ENCODE data around the gene EVA1C. TPM values are rescaled to one million over a fixed set of nuclear protein-coding genes. Genes with fewer than 3 reads are reported as not detected.

The EVA1C gene
- total and polyA plus RNA-seq, 2 donors (not counting 1 experiment from before 2014, with no cell fraction given): 0.84 to 1.6 TPM

GRCh38 chr21:32447224-32447623 lies 34.7 kb downstream of the EVA1C start:
- intact Hi-C loops (cut with micrococcal nuclease): no loop called here
- ChIA-PET POLR2A (no interaction called here), CTCF (no interaction called here)
- H3K79me2 ChIP-seq (ENCODE audit: control insufficient read depth, insufficient read depth, low read length): no peaks in the 10 kb centered on the region
- no peak overlapping the region for H3K4me2 ChIP-seq (replicated peaks; ENCODE audit: low read depth, low read length, poor library complexity, severe bottlenecking)
- Mint-ChIP-seq H3K27ac (no peak overlapping the region), H3K4me3 (no peak overlapping the region), H3K4me1 (no peaks in the 10 kb centered on the region), H3K9me3 (ENCODE audit: insufficient read depth) (peaks cover 4% of the 10 kb centered on the region), H3K27me3 (no peaks in the 10 kb centered on the region)
- peaks cover 0 to 9% (median 1%) of the 10 kb centered on the region in 3 donors for H3K9me3 ChIP-seq (ENCODE audit: control extremely low read depth in 1 of 3, control insufficient read depth in 2 of 3, insufficient read depth in 1 of 3, low read length in 2 of 3)
- ATAC-seq (ENCODE audit: low read depth) (no peak), DNase-seq (no peak)
- H3K27me3 ChIP-seq (replicated peaks in 1 of 4; ENCODE audit: control extremely low read depth in 1 of 4, control insufficient read depth in 3 of 4, insufficient read depth in 4 of 4, low read length in 3 of 4): no peaks in the 10 kb centered on the region
- no peak for TF ChIP-seq EZH2 (IDR thresholded peaks at IDR 0.05; ENCODE audit: borderline replicate concordance, insufficient read depth, low read depth, low read length, poor library complexity, severe bottlenecking)
- no peak for TF ChIP-seq CTCF (IDR thresholded peaks at IDR 0.05)
- no peak overlapping the region for H3K9ac ChIP-seq (ENCODE audit: low read length)
- H3K36me3 ChIP-seq (replicated peaks in 1 of 2; ENCODE audit: control extremely low read depth in 1 of 2, control insufficient read depth in 1 of 2, extremely low read depth in 1 of 2, insufficient read depth in 2 of 2, low read length in 1 of 2): no peaks in the 10 kb centered on the region
- 92% methylated on average over 2 of the region's 5 CpGs for WGBS (ENCODE audit: insufficient coverage)
- H3K4me3 ChIP-seq (ENCODE audit: control extremely low read depth in 1 of 5, extremely low read depth in 1 of 5, insufficient read depth in 1 of 5, low read depth in 2 of 5, low read length in 4 of 5): no peak overlapping the region
- H4K20me1 ChIP-seq (ENCODE audit: control insufficient read depth, insufficient read depth, low read length, poor library complexity, severe bottlenecking): no peaks in the 10 kb centered on the region
- no peak overlapping the region for H3K27ac ChIP-seq (ENCODE audit: low read length in 2 of 2)
- no peaks in the 10 kb centered on the region for H3K4me1 ChIP-seq (ENCODE audit: control insufficient read depth in 2 of 2, insufficient read depth in 2 of 2, low read length in 2 of 2)
- H2AFZ ChIP-seq (ENCODE audit: insufficient read depth, low read depth, low read length, poor library complexity, severe bottlenecking): no peak overlapping the region

- H3K79me2 ChIP-seq (ENCODE audit: control insufficient read depth, insufficient read depth, low read length): no peaks in the 10 kb centered on the region
- peaks cover 0 to 8% (median 0%) of the 10 kb centered on the region in 3 donors for H3K9me3 ChIP-seq (ENCODE audit: control extremely low read depth in 1 of 3, control insufficient read depth in 2 of 3, insufficient read depth in 1 of 3, low read length in 2 of 3)
- H3K4me3 ChIP-seq (ENCODE audit: control extremely low read depth in 1 of 5, extremely low read depth in 1 of 5, insufficient read depth in 1 of 5, low read depth in 2 of 5, low read length in 4 of 5): no peak overlapping the region
- H3K27me3 Mint-ChIP-seq: no peaks in the 10 kb centered on the region
- no peaks in the 10 kb centered on the region for H3K27me3 ChIP-seq (replicated peaks in 1 of 4; ENCODE audit: control extremely low read depth in 1 of 4, control insufficient read depth in 3 of 4, insufficient read depth in 4 of 4, low read length in 3 of 4)
- ChIA-PET POLR2A (no interaction called here), CTCF (no interaction called here)
- no peak overlapping the region for H3K27ac ChIP-seq (ENCODE audit: low read length in 2 of 2)
- no peak for ATAC-seq (ENCODE audit: low read depth)
- H3K4me1 ChIP-seq (ENCODE audit: control insufficient read depth in 2 of 2, insufficient read depth in 2 of 2, low read length in 2 of 2): no peaks in the 10 kb centered on the region
- TF ChIP-seq CTCF (IDR thresholded peaks at IDR 0.05) (no peak), EZH2 (IDR thresholded peaks at IDR 0.05; ENCODE audit: borderline replicate concordance, insufficient read depth, low read depth, low read length, poor library complexity, severe bottlenecking) (no peak)
- H3K36me3 ChIP-seq (replicated peaks in 1 of 2; ENCODE audit: control extremely low read depth in 1 of 2, control insufficient read depth in 1 of 2, extremely low read depth in 1 of 2, insufficient read depth in 2 of 2, low read length in 1 of 2): no peaks in the 10 kb centered on the region
- H4K20me1 ChIP-seq (ENCODE audit: control insufficient read depth, insufficient read depth, low read length, poor library complexity, severe bottlenecking): no peaks in the 10 kb centered on the region
- no peak overlapping the region for H3K9ac ChIP-seq (ENCODE audit: low read length)
- no peak overlapping the region for H3K4me3 Mint-ChIP-seq
- H3K27ac Mint-ChIP-seq: no peak overlapping the region
- intact Hi-C loops (cut with micrococcal nuclease): no loop called here
- H3K4me1 Mint-ChIP-seq: no peaks in the 10 kb centered on the region
- no peak overlapping the region for H2AFZ ChIP-seq (ENCODE audit: insufficient read depth, low read depth, low read length, poor library complexity, severe bottlenecking)
- no peak for DNase-seq
- no peak overlapping the region for H3K4me2 ChIP-seq (replicated peaks; ENCODE audit: low read depth, low read length, poor library complexity, severe bottlenecking)
- peaks cover 1% of the 10 kb centered on the region for H3K9me3 Mint-ChIP-seq (ENCODE audit: insufficient read depth)
- WGBS (ENCODE audit: insufficient coverage): 100% methylated on average over 5 of the region's 6 CpGs
Observed at GRCh38 chr21:32448803-32449594, 36.5 kb downstream of the EVA1C start.
